Liver (tissue), 9 donors: ENCODE measurements around the gene TSGA10. TPM values are rescaled to one million over a fixed set of nuclear protein-coding genes. Genes with fewer than 3 reads are reported as not detected.

Source experiments
- DNase-seq: peaks from one replicate; pipeline ENCODE4 v3.0.0-alpha.2; 2017; ENCODE audit warnings: low spot score
- H3K27ac ChIP-seq, 2 donors: one replicate each; pipeline ENCODE4 v1.7.0; 2013; ENCODE audit warnings: inconsistent platforms in 2 of 2, low read length in 2 of 2, control low read depth in 1 of 2, low read depth in 1 of 2, mild to moderate bottlenecking in 1 of 2
- H3K27me3 ChIP-seq, 4 donors: one replicate each; pipeline versions ENCODE4 v1.6.1 to v1.7.0; 2013; ENCODE audit warnings: low read length in 3 of 4, inconsistent platforms in 1 of 4, mild to moderate bottlenecking in 1 of 4, moderate library complexity in 1 of 4; ENCODE audit not compliant: control insufficient read depth in 4 of 4, insufficient read depth in 4 of 4
- H3K36me3 ChIP-seq, 4 donors: one replicate each; pipeline versions ENCODE4 v1.6.1 to v1.7.0; 2013; ENCODE audit warnings: low read length in 3 of 4, mild to moderate bottlenecking in 3 of 4, low read depth in 1 of 4, moderate library complexity in 1 of 4; ENCODE audit not compliant: control insufficient read depth in 4 of 4, insufficient read depth in 3 of 4
- H3K4me1 ChIP-seq, 4 donors: one replicate each; pipeline versions ENCODE4 v1.6.1 to v1.7.0; 2013; ENCODE audit warnings: low read length in 3 of 4, mild to moderate bottlenecking in 3 of 4, moderate library complexity in 1 of 4; ENCODE audit not compliant: control insufficient read depth in 4 of 4, insufficient read depth in 4 of 4
- H3K4me3 ChIP-seq, 3 donors: one replicate each; pipeline versions ENCODE4 v1.6.1 to v1.7.0; 2013; ENCODE audit warnings: low read length in 3 of 3, control low read depth in 1 of 3, low read depth in 1 of 3, mild to moderate bottlenecking in 1 of 3
- H3K9ac ChIP-seq, 2 donors: one replicate each; pipeline ENCODE4 v1.7.0; 2013; ENCODE audit warnings: low read length in 2 of 2, mild to moderate bottlenecking in 2 of 2, moderate library complexity in 2 of 2, control low read depth in 1 of 2, low read depth in 1 of 2
- H3K9me3 ChIP-seq, 4 donors: one replicate each; pipeline versions ENCODE4 v1.6.1 to v1.7.0; 2013; ENCODE audit warnings: low read length in 3 of 4; ENCODE audit not compliant: control insufficient read depth in 4 of 4
- ATF3 ChIP-seq: IDR thresholded peaks from 2 replicates; pipeline ENCODE4 v1.6.1; 2016; ENCODE audit warnings: antibody characterized with exemption
- EGR1 ChIP-seq, 2 donors: IDR thresholded peaks; 2 replicates each; pipeline ENCODE4 v1.6.1; 2016 to 2018; ENCODE audit warnings: antibody characterized with exemption in 2 of 2, low read depth in 2 of 2
- FOXA1 ChIP-seq: IDR thresholded peaks from 2 replicates; pipeline ENCODE4 v1.6.1; 2016; ENCODE audit warnings: antibody characterized with exemption
- FOXA2 ChIP-seq: IDR thresholded peaks from 2 replicates; pipeline ENCODE4 v1.6.1; 2016; ENCODE audit warnings: antibody characterized with exemption
- GABPA ChIP-seq, 2 donors: IDR thresholded peaks in 1 of 2; conservative IDR thresholded peaks in 1 of 2; 2 replicates each; pipeline ENCODE4 v1.6.1; 2016; ENCODE audit warnings: antibody characterized with exemption in 2 of 2, mild to moderate bottlenecking in 1 of 2, moderate library complexity in 1 of 2
- HNF4A ChIP-seq, 2 donors: conservative IDR thresholded peaks; 2 replicates each; pipeline ENCODE4 v1.6.1; 2016; ENCODE audit warnings: antibody characterized with exemption in 2 of 2, mild to moderate bottlenecking in 2 of 2
- HNF4G ChIP-seq: IDR thresholded peaks from 2 replicates; pipeline ENCODE4 v1.6.1; 2016; ENCODE audit warnings: antibody characterized with exemption
- JUND ChIP-seq, 2 donors: IDR thresholded peaks; 2 replicates each; pipeline ENCODE4 v1.6.1; 2016; ENCODE audit warnings: antibody characterized with exemption in 2 of 2
- NR2F2 ChIP-seq: IDR thresholded peaks from 2 replicates; pipeline ENCODE4 v1.6.1; 2016; ENCODE audit warnings: antibody characterized with exemption
- RAD21 ChIP-seq, 2 donors: IDR thresholded peaks; 2 replicates each; pipeline ENCODE4 v1.6.1; 2016; ENCODE audit warnings: antibody characterized with exemption in 2 of 2, mild to moderate bottlenecking in 2 of 2
- RXRA ChIP-seq, 2 donors: IDR thresholded peaks; 2 replicates each; pipeline ENCODE4 v1.6.1; 2017 to 2018; ENCODE audit warnings: antibody characterized with exemption in 2 of 2, mild to moderate bottlenecking in 1 of 2
- SP1 ChIP-seq: IDR thresholded peaks from 2 replicates; pipeline ENCODE4 v1.6.1; 2018; ENCODE audit warnings: antibody characterized with exemption, mild to moderate bottlenecking
- TAF1 ChIP-seq: conservative IDR thresholded peaks from 2 replicates; pipeline ENCODE4 v1.6.1; 2016; ENCODE audit warnings: antibody characterized with exemption, mild to moderate bottlenecking
- YY1 ChIP-seq: IDR thresholded peaks from 2 replicates; pipeline ENCODE4 v1.6.1; 2016; ENCODE audit warnings: antibody characterized with exemption, mild to moderate bottlenecking
- WGBS: extraction: QIAGEN DNeasy Blood & Tissue Kit; methylation state at CpG from one replicate; pipeline ENCODE4 v1.1.7; 2013; 5-methylcytosine and 5-hydroxymethylcytosine counted together
- polyA plus RNA-seq, 2 donors: library from polyadenylated mRNA; stranded (reverse) in 1 of 2; unstranded in 1 of 2; fragments of 200-250 nt in 1 of 2; fragments of >200 nt in 1 of 2; fragmentation: Nextera tagmentation in 1 of 2; extraction: Ambion mirVana in 1 of 2; gene quantifications; one replicate each; pipeline versions ENCODE4 v1.2.1 to v1.2.3, GENCODE V29; 2013 to 2015
- total RNA-seq, 2 donors: library from RNA; depleted of rRNA; stranded (reverse); fragments of >200 nt; gene quantifications; one replicate each; pipeline ENCODE4 v1.2.3, GENCODE V29; 2014
- TF ChIP-seq, protein P1 (sequence below): IDR thresholded peaks from 2 replicates; pipeline ENCODE4 v1.6.1; 2016; ENCODE audit warnings: antibody characterized with exemption
- TF ChIP-seq, protein P2 (sequence below): fragments of 150-350 bp; IDR thresholded peaks from 2 replicates; pipeline ENCODE4 v1.5.1; 2017; ENCODE audit warnings: improper control_type of control experiment, low read depth, low read length; ENCODE audit not compliant: missing input control
- TF ChIP-seq, protein P3 (sequence below): IDR thresholded peaks from 2 replicates; pipeline ENCODE4 v1.6.1; 2016; ENCODE audit warnings: antibody characterized with exemption, mild to moderate bottlenecking
- donor health status: healthy.
- donor health status: healthy.
- donor health status: healthy.
- donor health status: healthy.
- donor health status: healthy.

Gene TSGA10
- total and polyA plus RNA-seq, 4 donors = 0.93 to 4.4 (median 3.8) TPM

DNA sequence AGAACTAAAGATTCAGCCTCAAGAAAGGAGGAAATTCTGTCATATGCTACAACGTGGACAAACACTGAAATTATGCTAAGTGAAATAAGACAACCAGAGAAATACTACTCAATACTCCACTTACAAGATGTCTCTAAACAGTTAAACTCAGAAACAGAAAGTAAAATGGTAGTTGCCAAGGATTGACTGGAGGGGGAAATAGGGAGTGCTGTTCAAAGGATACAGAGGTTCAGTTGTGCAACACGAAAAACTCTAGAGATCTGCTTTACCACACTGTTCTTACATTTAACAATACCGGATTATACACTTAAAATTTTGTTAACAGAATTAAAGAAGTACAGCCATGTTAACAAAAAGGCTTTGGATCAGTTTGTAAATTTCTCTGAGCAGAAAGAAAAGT lies 53.0 kb downstream of the TSGA10 start:
- DNase-seq = no peak
- Histone ChIP-seq H3K27me3 (no peaks in the 10 kb centered on the region), H3K4me3 (peak overlapping the region in 1 of 3 donors; percentile 27), H3K4me1 (peaks cover 0 to 5% (median 0%) of the 10 kb centered on the region in 4 donors), H3K9me3 (no peaks in the 10 kb centered on the region), H3K27ac (no peak overlapping the region), H3K36me3 (peaks cover 0 to 2% (median 0%) of the 10 kb centered on the region in 4 donors), H3K9ac (no peak overlapping the region)
- 21% methylated on average over 3 of the region's 3 CpGs for WGBS
- TF ChIP-seq HNF4G (no peak), NR2F2 (no peak), RAD21 (IDR thresholded peaks at IDR 0.05) (peak; percentile 38 to 40), YY1 (peak; percentile 44), RXRA (IDR thresholded peaks at IDR 0.05) (peak in 1 of 2 donors; percentile 26), HNF4A (conservative IDR thresholded peaks at IDR 0.05) (peak; percentile 50 to 55), GABPA (IDR thresholded peaks at IDR 0.05 in 1 of 2, conservative IDR thresholded peaks at IDR 0.05 in 1 of 2) (peak in 1 of 2 donors; percentile 22)
- TF ChIP-seq, protein P1, sequence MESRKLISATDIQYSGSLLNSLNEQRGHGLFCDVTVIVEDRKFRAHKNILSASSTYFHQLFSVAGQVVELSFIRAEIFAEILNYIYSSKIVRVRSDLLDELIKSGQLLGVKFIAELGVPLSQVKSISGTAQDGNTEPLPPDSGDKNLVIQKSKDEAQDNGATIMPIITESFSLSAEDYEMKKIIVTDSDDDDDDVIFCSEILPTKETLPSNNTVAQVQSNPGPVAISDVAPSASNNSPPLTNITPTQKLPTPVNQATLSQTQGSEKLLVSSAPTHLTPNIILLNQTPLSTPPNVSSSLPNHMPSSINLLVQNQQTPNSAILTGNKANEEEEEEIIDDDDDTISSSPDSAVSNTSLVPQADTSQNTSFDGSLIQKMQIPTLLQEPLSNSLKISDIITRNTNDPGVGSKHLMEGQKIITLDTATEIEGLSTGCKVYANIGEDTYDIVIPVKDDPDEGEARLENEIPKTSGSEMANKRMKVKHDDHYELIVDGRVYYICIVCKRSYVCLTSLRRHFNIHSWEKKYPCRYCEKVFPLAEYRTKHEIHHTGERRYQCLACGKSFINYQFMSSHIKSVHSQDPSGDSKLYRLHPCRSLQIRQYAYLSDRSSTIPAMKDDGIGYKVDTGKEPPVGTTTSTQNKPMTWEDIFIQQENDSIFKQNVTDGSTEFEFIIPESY = no peak
- TF ChIP-seq, protein P2, sequence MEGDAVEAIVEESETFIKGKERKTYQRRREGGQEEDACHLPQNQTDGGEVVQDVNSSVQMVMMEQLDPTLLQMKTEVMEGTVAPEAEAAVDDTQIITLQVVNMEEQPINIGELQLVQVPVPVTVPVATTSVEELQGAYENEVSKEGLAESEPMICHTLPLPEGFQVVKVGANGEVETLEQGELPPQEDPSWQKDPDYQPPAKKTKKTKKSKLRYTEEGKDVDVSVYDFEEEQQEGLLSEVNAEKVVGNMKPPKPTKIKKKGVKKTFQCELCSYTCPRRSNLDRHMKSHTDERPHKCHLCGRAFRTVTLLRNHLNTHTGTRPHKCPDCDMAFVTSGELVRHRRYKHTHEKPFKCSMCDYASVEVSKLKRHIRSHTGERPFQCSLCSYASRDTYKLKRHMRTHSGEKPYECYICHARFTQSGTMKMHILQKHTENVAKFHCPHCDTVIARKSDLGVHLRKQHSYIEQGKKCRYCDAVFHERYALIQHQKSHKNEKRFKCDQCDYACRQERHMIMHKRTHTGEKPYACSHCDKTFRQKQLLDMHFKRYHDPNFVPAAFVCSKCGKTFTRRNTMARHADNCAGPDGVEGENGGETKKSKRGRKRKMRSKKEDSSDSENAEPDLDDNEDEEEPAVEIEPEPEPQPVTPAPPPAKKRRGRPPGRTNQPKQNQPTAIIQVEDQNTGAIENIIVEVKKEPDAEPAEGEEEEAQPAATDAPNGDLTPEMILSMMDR = peak; percentile 20

DNA sequence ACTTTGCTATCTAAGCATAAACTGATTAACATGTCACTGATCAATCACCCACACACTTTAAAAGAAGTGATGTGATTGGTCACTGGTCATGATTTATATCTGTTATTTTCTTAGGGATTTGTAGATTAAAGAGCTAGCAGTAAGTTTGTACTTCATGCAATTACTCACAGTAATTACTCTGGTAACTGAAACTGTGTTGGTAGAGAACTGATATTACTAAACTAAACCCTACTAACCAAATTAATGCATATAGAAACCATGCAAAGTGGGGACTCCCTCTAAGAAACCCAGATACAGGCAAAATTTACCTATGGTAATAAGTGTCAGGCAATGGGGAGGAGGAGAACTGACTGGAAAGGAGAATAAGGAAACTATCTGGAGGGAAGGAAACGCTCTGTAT lies 58.0 kb downstream of the TSGA10 start:
- Histone ChIP-seq H3K9me3 (no peaks in the 10 kb centered on the region), H3K27me3 (no peaks in the 10 kb centered on the region), H3K4me1 (no peaks in the 10 kb centered on the region), H3K4me3 (no peak overlapping the region), H3K9ac (no peak overlapping the region), H3K36me3 (no peaks in the 10 kb centered on the region), H3K27ac (no peak overlapping the region)
- 94% methylated on average over 1 of the region's 1 CpG for WGBS
- TF ChIP-seq NR2F2 (no peak), FOXA1 (no peak), RAD21 (IDR thresholded peaks at IDR 0.05) (no peak), TAF1 (no peak), HNF4G (no peak), RXRA (IDR thresholded peaks at IDR 0.05) (no peak), SP1 (no peak), JUND (IDR thresholded peaks at IDR 0.05) (no peak), HNF4A (conservative IDR thresholded peaks at IDR 0.05) (no peak), FOXA2 (no peak), ATF3 (no peak), EGR1 (IDR thresholded peaks at IDR 0.05; ENCODE audit: low read depth in 2 of 2) (no peak), GABPA (IDR thresholded peaks at IDR 0.05 in 1 of 2, conservative IDR thresholded peaks at IDR 0.05 in 1 of 2) (no peak)
- TF ChIP-seq, protein P1 = no peak
- TF ChIP-seq, protein P3, sequence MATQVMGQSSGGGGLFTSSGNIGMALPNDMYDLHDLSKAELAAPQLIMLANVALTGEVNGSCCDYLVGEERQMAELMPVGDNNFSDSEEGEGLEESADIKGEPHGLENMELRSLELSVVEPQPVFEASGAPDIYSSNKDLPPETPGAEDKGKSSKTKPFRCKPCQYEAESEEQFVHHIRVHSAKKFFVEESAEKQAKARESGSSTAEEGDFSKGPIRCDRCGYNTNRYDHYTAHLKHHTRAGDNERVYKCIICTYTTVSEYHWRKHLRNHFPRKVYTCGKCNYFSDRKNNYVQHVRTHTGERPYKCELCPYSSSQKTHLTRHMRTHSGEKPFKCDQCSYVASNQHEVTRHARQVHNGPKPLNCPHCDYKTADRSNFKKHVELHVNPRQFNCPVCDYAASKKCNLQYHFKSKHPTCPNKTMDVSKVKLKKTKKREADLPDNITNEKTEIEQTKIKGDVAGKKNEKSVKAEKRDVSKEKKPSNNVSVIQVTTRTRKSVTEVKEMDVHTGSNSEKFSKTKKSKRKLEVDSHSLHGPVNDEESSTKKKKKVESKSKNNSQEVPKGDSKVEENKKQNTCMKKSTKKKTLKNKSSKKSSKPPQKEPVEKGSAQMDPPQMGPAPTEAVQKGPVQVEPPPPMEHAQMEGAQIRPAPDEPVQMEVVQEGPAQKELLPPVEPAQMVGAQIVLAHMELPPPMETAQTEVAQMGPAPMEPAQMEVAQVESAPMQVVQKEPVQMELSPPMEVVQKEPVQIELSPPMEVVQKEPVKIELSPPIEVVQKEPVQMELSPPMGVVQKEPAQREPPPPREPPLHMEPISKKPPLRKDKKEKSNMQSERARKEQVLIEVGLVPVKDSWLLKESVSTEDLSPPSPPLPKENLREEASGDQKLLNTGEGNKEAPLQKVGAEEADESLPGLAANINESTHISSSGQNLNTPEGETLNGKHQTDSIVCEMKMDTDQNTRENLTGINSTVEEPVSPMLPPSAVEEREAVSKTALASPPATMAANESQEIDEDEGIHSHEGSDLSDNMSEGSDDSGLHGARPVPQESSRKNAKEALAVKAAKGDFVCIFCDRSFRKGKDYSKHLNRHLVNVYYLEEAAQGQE = no peak
- DNase-seq = no peak
